ENCODE measurements around the gene MAP3K6. TPM values are rescaled to one million over a fixed set of nuclear protein-coding genes. Genes with fewer than 3 reads are reported as not detected.

The MAP3K6 gene
- total and polyA plus RNA-seq, 4 experiments from 2014 or later = 4.5 to 11.7 (median 8.5) TPM

GRCh38 chr1:27325286-27325685 is 41.5 kb downstream of the MAP3K6 start:
- ChIA-PET CTCF (ENCODE audit: partially characterized antibody) (interaction anchor here (0.9 to 3.3 kb wide), 3 partner anchors 11 to 62 kb away, joined by 3 to 14 read pairs (median 4); no protein-coding TSS in a partner anchor), POLR2A (ENCODE audit: partially characterized antibody) (interaction anchor here (8.8 kb wide), 1 partner anchor 18 kb away, joined by 61 read pairs; the partner anchor contains the start of gene SYTL1)
- H3K4me3 Mint-ChIP-seq = peak overlapping the region in 1 of 8 donors; percentile 4
- H3K27ac Mint-ChIP-seq = peak overlapping the region in 3 of 7 donors; percentile 1 to 60 (median 42)
- H3K9me3 Mint-ChIP-seq = no peaks in the 10 kb centered on the region
- peaks cover 8 to 58% of the 10 kb centered on the region in 2 donors for H3K36me3 Mint-ChIP-seq
- H3K4me1 Mint-ChIP-seq = peaks cover 40 to 80% (median 64%) of the 10 kb centered on the region in 4 donors
- Histone ChIP-seq H3K36me3 (ENCODE audit: insufficient read depth, low read length) (peaks cover 29% of the 10 kb centered on the region), H3K4me3 (ENCODE audit: low read length in 2 of 2) (no peak overlapping the region), H3K27ac (ENCODE audit: low read depth, low read length) (no peak overlapping the region), H3K27me3 (ENCODE audit: insufficient read depth, low read length) (peaks cover under 1% of the 10 kb centered on the region), H3K4me1 (ENCODE audit: insufficient read depth, low read length) (peaks cover 74% of the 10 kb centered on the region), H3K9me3 (ENCODE audit: control insufficient read depth in 1 of 2, low read length in 2 of 2) (no peaks in the 10 kb centered on the region)
- DNase-seq = no peak
- intact Hi-C loops (cut with micrococcal nuclease) = no loop called here
- H3K27me3 Mint-ChIP-seq = no peaks in the 10 kb centered on the region

- Histone ChIP-seq H3K27me3 (ENCODE audit: insufficient read depth, low read length) (peaks cover 5% of the 10 kb centered on the region), H3K27ac (ENCODE audit: low read depth, low read length) (peak overlapping the region; percentile 95), H3K36me3 (ENCODE audit: insufficient read depth, low read length) (peaks cover 18% of the 10 kb centered on the region), H3K9me3 (ENCODE audit: control insufficient read depth in 1 of 2, low read length in 2 of 2) (no peaks in the 10 kb centered on the region), H3K4me1 (ENCODE audit: insufficient read depth, low read length) (peaks cover 57% of the 10 kb centered on the region), H3K4me3 (ENCODE audit: low read length in 2 of 2) (peak overlapping the region; percentile 89 to 97)
- H3K27me3 Mint-ChIP-seq = peaks cover 3 to 4% of the 10 kb centered on the region in 2 donors
- peaks cover 8 to 45% of the 10 kb centered on the region in 2 donors for H3K36me3 Mint-ChIP-seq
- DNase-seq = no peak
- H3K9me3 Mint-ChIP-seq = peaks cover 0 to 2% (median 0%) of the 10 kb centered on the region in 8 donors
- peak overlapping the region; percentile 95 to 99 (median 98) for H3K4me3 Mint-ChIP-seq
- intact Hi-C loops (cut with micrococcal nuclease) = loop anchor here (1.0 to 2.0 kb wide), 4 partner anchors 20 to 450 kb away; partner anchors contain the start of genes SLC9A1, STX12, SYTL1 and WDTC1
- peaks cover 29 to 62% (median 47%) of the 10 kb centered on the region in 4 donors for H3K4me1 Mint-ChIP-seq
- ChIA-PET POLR2A (ENCODE audit: partially characterized antibody) (interaction anchor here (0.9 to 8.8 kb wide), 11 partner anchors 10 to 340 kb away, joined by 3 to 61 read pairs (median 4); partner anchors contain the start of genes MAP3K6 and SYTL1), CTCF (ENCODE audit: partially characterized antibody) (interaction anchor here (0.5 to 2.9 kb wide), 9 partner anchors 10 to 277 kb away, joined by 3 to 29 read pairs (median 7); partner anchors contain the start of gene MAP3K6)
- H3K27ac Mint-ChIP-seq = peak overlapping the region; percentile 95 to 98 (median 96)
These were observed 44.1 kb downstream of the MAP3K6 start for GRCh38 chr1:27322569-27323240.

- peaks cover 0 to 2% (median 0%) of the 10 kb centered on the region in 8 donors for H3K9me3 Mint-ChIP-seq
These were observed 44.8 kb downstream of the MAP3K6 start, which contains the start of gene TMEM222 for GRCh38 chr1:27321813-27322568. TSS of gene TMEM222 (plus strand) at chr1:27322163. CDS start at chr1:27322198, 35 bp downstream.

GRCh38 chr1:27318596-27318995 is 48.2 kb downstream of the MAP3K6 start:
- H3K4me3 Mint-ChIP-seq = no peak overlapping the region
- intact Hi-C loops (cut with micrococcal nuclease) = no loop called here
- H3K36me3 Mint-ChIP-seq = peaks cover 0 to 13% of the 10 kb centered on the region in 2 donors
- H3K27ac Mint-ChIP-seq = no peak overlapping the region
- Histone ChIP-seq H3K36me3 (ENCODE audit: insufficient read depth, low read length) (no peaks in the 10 kb centered on the region), H3K9me3 (ENCODE audit: control insufficient read depth in 1 of 2, low read length in 2 of 2) (no peaks in the 10 kb centered on the region), H3K4me3 (ENCODE audit: low read length in 2 of 2) (no peak overlapping the region), H3K4me1 (ENCODE audit: insufficient read depth, low read length) (peaks cover 19% of the 10 kb centered on the region), H3K27ac (ENCODE audit: low read depth, low read length) (no peak overlapping the region), H3K27me3 (ENCODE audit: insufficient read depth, low read length) (peaks cover 5% of the 10 kb centered on the region)
- CTCF ChIA-PET (ENCODE audit: partially characterized antibody) = interaction anchor here (1.0 to 3.1 kb wide), 3 partner anchors 14 to 40 kb away, joined by 3 to 12 read pairs (median 4); no protein-coding TSS in a partner anchor
- no peak for DNase-seq
- POLR2A ChIA-PET (ENCODE audit: partially characterized antibody) = interaction anchor here (1.5 kb wide), 1 partner anchor 9 kb away, joined by 3 read pairs; no protein-coding TSS in a partner anchor
- H3K4me1 Mint-ChIP-seq = peaks cover 6 to 26% (median 14%) of the 10 kb centered on the region in 4 donors
- H3K9me3 Mint-ChIP-seq = peaks cover 0 to 2% (median 0%) of the 10 kb centered on the region in 8 donors
- peaks cover 3 to 4% of the 10 kb centered on the region in 2 donors for H3K27me3 Mint-ChIP-seq

More at GRCh38 chr1:27321813-27322568, 44.8 kb downstream of the MAP3K6 start, which contains the start of gene TMEM222:
- CTCF ChIA-PET (ENCODE audit: partially characterized antibody) = interaction anchor here (1.3 to 2.9 kb wide), 5 partner anchors 11 to 65 kb away, joined by 7 to 29 read pairs (median 11); no protein-coding TSS in a partner anchor
- intact Hi-C loops (cut with micrococcal nuclease) = loop anchor here (1.0 to 2.0 kb wide), 4 partner anchors 20 to 451 kb away; partner anchors contain the start of genes SLC9A1, STX12, SYTL1 and WDTC1
- H3K27me3 ChIP-seq (ENCODE audit: insufficient read depth, low read length) = peaks cover 5% of the 10 kb centered on the region
- Mint-ChIP-seq H3K27ac (peak within 1 kb of the TSS; percentile 95 to 98 (median 96)), H3K36me3 (peaks cover 8 to 43% of the 10 kb centered on the region in 2 donors), H3K27me3 (peaks cover 3 to 4% of the 10 kb centered on the region in 2 donors), H3K4me3 (peak within 1 kb of the TSS; percentile 95 to 99 (median 98)), H3K4me1 (peaks cover 27 to 58% (median 44%) of the 10 kb centered on the region in 4 donors)
- H3K9me3 ChIP-seq (ENCODE audit: control insufficient read depth in 1 of 2, low read length in 2 of 2) = no peaks in the 10 kb centered on the region
- POLR2A ChIA-PET (ENCODE audit: partially characterized antibody) = interaction anchor here (0.9 to 8.8 kb wide), 7 partner anchors 11 to 341 kb away, joined by 3 to 61 read pairs (median 4); partner anchors contain the start of gene SYTL1
- H3K4me1 ChIP-seq (ENCODE audit: insufficient read depth, low read length) = peaks cover 53% of the 10 kb centered on the region
- peak within 1 kb of the TSS; percentile 95 for H3K27ac ChIP-seq (ENCODE audit: low read depth, low read length)
- H3K36me3 ChIP-seq (ENCODE audit: insufficient read depth, low read length) = peaks cover 16% of the 10 kb centered on the region
- H3K4me3 ChIP-seq (ENCODE audit: low read length in 2 of 2) = peak within 1 kb of the TSS; percentile 89 to 97
- DNase-seq = peak; percentile 97

GRCh38 chr1:27318136-27318535 is 48.6 kb downstream of the MAP3K6 start:
- Mint-ChIP-seq H3K27me3 (peaks cover 3 to 4% of the 10 kb centered on the region in 2 donors), H3K36me3 (peaks cover 0 to 13% of the 10 kb centered on the region in 2 donors), H3K27ac (peak overlapping the region in 2 of 7 donors; percentile 15 to 38), H3K4me1 (peaks cover 6 to 23% (median 11%) of the 10 kb centered on the region in 4 donors), H3K9me3 (peaks cover 0 to 2% (median 0%) of the 10 kb centered on the region in 8 donors), H3K4me3 (no peak overlapping the region)
- Histone ChIP-seq H3K4me1 (ENCODE audit: insufficient read depth, low read length) (peaks cover 14% of the 10 kb centered on the region), H3K9me3 (ENCODE audit: control insufficient read depth in 1 of 2, low read length in 2 of 2) (no peaks in the 10 kb centered on the region), H3K27me3 (ENCODE audit: insufficient read depth, low read length) (peaks cover 5% of the 10 kb centered on the region), H3K4me3 (ENCODE audit: low read length in 2 of 2) (no peak overlapping the region), H3K36me3 (ENCODE audit: insufficient read depth, low read length) (no peaks in the 10 kb centered on the region), H3K27ac (ENCODE audit: low read depth, low read length) (no peak overlapping the region)
- intact Hi-C loops (cut with micrococcal nuclease) = no loop called here
- DNase-seq = no peak
- CTCF ChIA-PET (ENCODE audit: partially characterized antibody) = interaction anchor here (1.4 to 3.1 kb wide), 2 partner anchors 8 to 22 kb away, joined by 3 to 12 read pairs; no protein-coding TSS in a partner anchor
- POLR2A ChIA-PET (ENCODE audit: partially characterized antibody) = interaction anchor here (1.3 to 1.5 kb wide), 2 partner anchors 9 to 42 kb away, joined by 3 read pairs; no protein-coding TSS in a partner anchor

GRCh38 chr1:27316860-27317259 is 49.9 kb downstream of the MAP3K6 start:
- H3K36me3 Mint-ChIP-seq = peaks cover 0 to 1% of the 10 kb centered on the region in 2 donors
- no peaks in the 10 kb centered on the region for H3K36me3 ChIP-seq (ENCODE audit: insufficient read depth, low read length)
- H3K4me1 Mint-ChIP-seq = peaks cover 3 to 10% (median 4%) of the 10 kb centered on the region in 4 donors
- no peaks in the 10 kb centered on the region for H3K9me3 ChIP-seq (ENCODE audit: control insufficient read depth in 1 of 2, low read length in 2 of 2)
- ChIA-PET CTCF (ENCODE audit: partially characterized antibody) (interaction anchor here (0.9 to 3.1 kb wide), 6 partner anchors 10 to 71 kb away, joined by 3 to 12 read pairs (median 4); no protein-coding TSS in a partner anchor), POLR2A (ENCODE audit: partially characterized antibody) (interaction anchor here (0.9 to 1.3 kb wide), 2 partner anchors 14 to 44 kb away, joined by 3 read pairs; no protein-coding TSS in a partner anchor)
- H3K27ac ChIP-seq (ENCODE audit: low read depth, low read length) = no peak overlapping the region
- peaks cover 3 to 4% of the 10 kb centered on the region in 2 donors for H3K27me3 Mint-ChIP-seq
- peaks cover 5% of the 10 kb centered on the region for H3K27me3 ChIP-seq (ENCODE audit: insufficient read depth, low read length)
- H3K4me1 ChIP-seq (ENCODE audit: insufficient read depth, low read length) = peaks cover 7% of the 10 kb centered on the region
- no peak overlapping the region for H3K27ac Mint-ChIP-seq
- H3K9me3 Mint-ChIP-seq = peaks cover 0 to 2% (median 0%) of the 10 kb centered on the region in 8 donors
- no peak overlapping the region for H3K4me3 ChIP-seq (ENCODE audit: low read length in 2 of 2)
- H3K4me3 Mint-ChIP-seq = no peak overlapping the region
- intact Hi-C loops (cut with micrococcal nuclease) = no loop called here
- DNase-seq = no peak
